T-cell (primary cell): Measurements from ENCODE around the gene COL12A1. TPM values are rescaled to one million over a fixed set of nuclear protein-coding genes. Genes with fewer than 3 reads are reported as not detected.

ENCODE experiments used
- ATAC-seq, 4 experiments: fragments of 200-7000 bp in 3 of 4; fragments of 150-1000 bp in 1 of 4; cut with Tn5 transposase; replicated peaks in 1 of 4; 1 replicate in 3 of 4; 2 replicates in 1 of 4; pipeline ENCODE4 v1.10.0; 2021; ENCODE audit warnings: moderate library complexity in 3 of 4, mild to moderate bottlenecking in 2 of 4, moderate number of reproducible peaks in 1 of 4
- CTCF ChIA-PET, 2 donors: fragments of 300-600 bp; sonication (Branson Sonifier 250); formaldehyde crosslinking; loops; one replicate each; lab custom pipeline; 2022; ENCODE audit warnings: antibody characterized with exemption in 2 of 2; lab: Charles Lee
- POLR2A ChIA-PET, 2 donors: fragments of 300-600 bp; sonication (Branson Sonifier 250); formaldehyde crosslinking; loops; one replicate each; lab custom pipeline; 2022; ENCODE audit warnings: antibody characterized with exemption in 2 of 2; lab: Charles Lee
- DNase-seq, 35 experiments: peaks; one replicate each; pipeline versions ENCODE4 v3.0.0 to v3.0.0-alpha.2; 2013 to 2023
- H3K27ac ChIP-seq: one replicate; pipeline ENCODE4 v1.5.1; 2013; ENCODE audit warnings: low read length
- H3K27me3 ChIP-seq, 2 experiments: replicated peaks in 1 of 2; 1 replicate in 1 of 2; 2 replicates in 1 of 2; pipeline versions ENCODE4 v1.6.1 to v1.7.0; 2013; ENCODE audit warnings: low read length in 1 of 2, mixed read lengths in 1 of 2; ENCODE audit not compliant: control insufficient read depth in 2 of 2, insufficient read depth in 2 of 2; ENCODE audit errors: extremely low read depth in 1 of 2
- H3K36me3 ChIP-seq, 2 donors: 1 replicate in 1 of 2; 2 replicates in 1 of 2; pipeline versions ENCODE4 v1.6.1 to v1.7.0; 2013; ENCODE audit warnings: low read length in 1 of 2; ENCODE audit not compliant: control insufficient read depth in 2 of 2, insufficient read depth in 1 of 2; ENCODE audit errors: extremely low read depth in 1 of 2
- H3K4me1 ChIP-seq, 2 experiments: 1 replicate in 1 of 2; 2 replicates in 1 of 2; pipeline versions ENCODE4 v1.6.1 to v1.7.0; 2013; ENCODE audit warnings: low read length in 2 of 2, mixed read lengths in 1 of 2; ENCODE audit not compliant: insufficient read depth in 2 of 2, control insufficient read depth in 1 of 2; ENCODE audit errors: extremely low read depth in 1 of 2
- H3K4me3 ChIP-seq, 2 donors: 1 replicate in 1 of 2; 2 replicates in 1 of 2; pipeline versions ENCODE4 v1.5.1 to v1.7.0; 2013; ENCODE audit warnings: mild to moderate bottlenecking in 2 of 2, low read length in 1 of 2, moderate library complexity in 1 of 2; ENCODE audit not compliant: control insufficient read depth in 1 of 2; ENCODE audit errors: extremely low read depth in 1 of 2
- H3K9me3 ChIP-seq: 2 replicates; pipeline ENCODE4 v1.7.0; 2013
- H3K27ac Mint-ChIP-seq, 2 donors: one replicate each; pipeline ENCODE4 v1.8.0; 2020 to 2021; ENCODE audit warnings: mild to moderate bottlenecking in 2 of 2, mixed read lengths in 2 of 2
- H3K27me3 Mint-ChIP-seq, 2 donors: one replicate each; pipeline ENCODE4 v1.8.0; 2021 to 2022; ENCODE audit warnings: mixed read lengths in 2 of 2
- H3K36me3 Mint-ChIP-seq: one replicate; pipeline ENCODE4 v1.8.0; 2021; ENCODE audit warnings: mixed read lengths
- H3K4me1 Mint-ChIP-seq, 3 donors: one replicate each; pipeline ENCODE4 v1.8.0; 2020 to 2022; ENCODE audit warnings: mixed read lengths in 3 of 3, mild to moderate bottlenecking in 1 of 3
- H3K4me3 Mint-ChIP-seq, 3 donors: one replicate each; pipeline ENCODE4 v1.8.0; 2020 to 2022; ENCODE audit warnings: mild to moderate bottlenecking in 3 of 3, mixed read lengths in 3 of 3, moderate library complexity in 3 of 3
- H3K9me3 Mint-ChIP-seq, 3 donors: one replicate each; pipeline ENCODE4 v1.8.0; 2020 to 2022; ENCODE audit warnings: mixed read lengths in 3 of 3
- WGBS: methylation state at CpG from one replicate; pipeline ENCODE4 v1.1.5; 2013; ENCODE audit warnings: missing lambda C conversion rate; ENCODE audit not compliant: insufficient coverage; 5-methylcytosine and 5-hydroxymethylcytosine counted together
- total RNA-seq, 35 experiments: library from RNA in 6 of 35; stranded (reverse) in 6 of 35; fragments of 120-200 nt in 1 of 35; gene quantifications; one replicate each; pipeline versions ENCODE4 v1.2.1 to v1.2.4 and lab custom pipeline; 2013 to 2026

Gene COL12A1
- total RNA-seq, 5 donors from 2014 or later (not counting 1 experiment from before 2014, with no cell fraction given) = 0.59 to 0.95 (median 0.76) TPM; not detected in 2

GRCh38 chr6:75157336-75157735 lies 48.5 kb downstream of the COL12A1 start:
- no CpG with 5 or more reads among the region's 2 CpGs for WGBS
- H3K4me3 ChIP-seq = no peak overlapping the region
- POLR2A ChIA-PET = no interaction called here
- peaks cover 0 to 5% of the 10 kb centered on the region in 2 experiments for H3K27me3 ChIP-seq
- no peaks in the 10 kb centered on the region for H3K36me3 ChIP-seq
- H3K27me3 Mint-ChIP-seq = peaks cover 4 to 13% of the 10 kb centered on the region in 2 donors
- no peak for ATAC-seq
- H3K4me3 Mint-ChIP-seq = no peak overlapping the region
- DNase-seq = no peak
- no peak overlapping the region for H3K27ac ChIP-seq
- CTCF ChIA-PET = interaction anchor here in 1 of 2 donors (0.7 kb wide), 1 partner anchor 281 kb away, joined by 4 read pairs; no protein-coding TSS in a partner anchor
- H3K27ac Mint-ChIP-seq = no peak overlapping the region
- H3K4me1 Mint-ChIP-seq = no peaks in the 10 kb centered on the region
- H3K36me3 Mint-ChIP-seq = no peaks in the 10 kb centered on the region
- H3K9me3 ChIP-seq = no peaks in the 10 kb centered on the region
- no peaks in the 10 kb centered on the region for H3K9me3 Mint-ChIP-seq
- H3K4me1 ChIP-seq = no peaks in the 10 kb centered on the region

GRCh38 chr6:75156186-75156878 lies 49.5 kb downstream of the COL12A1 start:
- no peak for ATAC-seq
- Mint-ChIP-seq H3K4me1 (no peaks in the 10 kb centered on the region), H3K36me3 (no peaks in the 10 kb centered on the region), H3K9me3 (no peaks in the 10 kb centered on the region), H3K27ac (no peak overlapping the region), H3K27me3 (peaks cover 4 to 13% of the 10 kb centered on the region in 2 donors), H3K4me3 (no peak overlapping the region)
- DNase-seq = no peak
- Histone ChIP-seq H3K9me3 (no peaks in the 10 kb centered on the region), H3K4me3 (no peak overlapping the region), H3K27me3 (peaks cover 0 to 5% of the 10 kb centered on the region in 2 experiments), H3K27ac (no peak overlapping the region), H3K36me3 (no peaks in the 10 kb centered on the region), H3K4me1 (no peaks in the 10 kb centered on the region)
- WGBS = no CpG with 5 or more reads among the region's 8 CpGs
- CTCF ChIA-PET = no interaction called here
- POLR2A ChIA-PET = no interaction called here

- no CpG with 5 or more reads among the region's 5 CpGs for WGBS
- H3K27me3 Mint-ChIP-seq = peaks cover 3 to 11% of the 10 kb centered on the region in 2 donors
- Histone ChIP-seq H3K9me3 (no peaks in the 10 kb centered on the region), H3K27me3 (peaks cover 0 to 3% of the 10 kb centered on the region in 2 experiments), H3K36me3 (no peaks in the 10 kb centered on the region), H3K4me1 (no peaks in the 10 kb centered on the region), H3K4me3 (no peak overlapping the region), H3K27ac (no peak overlapping the region)
- no peak for ATAC-seq
- H3K4me3 Mint-ChIP-seq = no peak overlapping the region
- H3K27ac Mint-ChIP-seq = no peak overlapping the region
- ChIA-PET POLR2A (no interaction called here), CTCF (no interaction called here)
- H3K4me1 Mint-ChIP-seq = no peaks in the 10 kb centered on the region
- H3K9me3 Mint-ChIP-seq = no peaks in the 10 kb centered on the region
- no peaks in the 10 kb centered on the region for H3K36me3 Mint-ChIP-seq
- no peak for DNase-seq
Observed at GRCh38 chr6:75155631-75156030, 50.2 kb downstream of the COL12A1 start.

- no peak for ATAC-seq
- H3K36me3 ChIP-seq = no peaks in the 10 kb centered on the region
- no peaks in the 10 kb centered on the region for H3K9me3 Mint-ChIP-seq
- peaks cover 3 to 8% of the 10 kb centered on the region in 2 donors for H3K27me3 Mint-ChIP-seq
- no peaks in the 10 kb centered on the region for H3K4me1 Mint-ChIP-seq
- no peaks in the 10 kb centered on the region for H3K36me3 Mint-ChIP-seq
- no peaks in the 10 kb centered on the region for H3K9me3 ChIP-seq
- H3K4me3 Mint-ChIP-seq = no peak overlapping the region
- H3K27me3 ChIP-seq = peaks cover 0 to 3% of the 10 kb centered on the region in 2 experiments
- no peak overlapping the region for H3K27ac Mint-ChIP-seq
- no peak for DNase-seq
- H3K27ac ChIP-seq = no peak overlapping the region
- WGBS = no CpG with 5 or more reads among the region's 1 CpG
- H3K4me1 ChIP-seq = no peaks in the 10 kb centered on the region
- no peak overlapping the region for H3K4me3 ChIP-seq
- CTCF ChIA-PET = no interaction called here
- POLR2A ChIA-PET = no interaction called here
Observed at GRCh38 chr6:75154973-75155372, 50.9 kb downstream of the COL12A1 start.

GRCh38 chr6:75150685-75151412 lies 55.0 kb downstream of the COL12A1 start:
- H3K4me1 Mint-ChIP-seq = no peaks in the 10 kb centered on the region
- WGBS = no CpG with 5 or more reads among the region's 6 CpGs
- no peaks in the 10 kb centered on the region for H3K9me3 ChIP-seq
- H3K36me3 Mint-ChIP-seq = no peaks in the 10 kb centered on the region
- no peaks in the 10 kb centered on the region for H3K9me3 Mint-ChIP-seq
- H3K27me3 ChIP-seq = peaks cover 0 to 3% of the 10 kb centered on the region in 2 experiments
- H3K36me3 ChIP-seq = no peaks in the 10 kb centered on the region
- H3K4me1 ChIP-seq = no peaks in the 10 kb centered on the region
- no peak overlapping the region for H3K4me3 Mint-ChIP-seq
- ChIA-PET POLR2A (no interaction called here), CTCF (no interaction called here)
- ATAC-seq (no peak), DNase-seq (no peak)
- H3K27ac ChIP-seq = no peak overlapping the region
- H3K4me3 ChIP-seq = no peak overlapping the region
- no peak overlapping the region for H3K27ac Mint-ChIP-seq
- peaks cover 10 to 12% of the 10 kb centered on the region in 2 donors for H3K27me3 Mint-ChIP-seq

- Mint-ChIP-seq H3K27ac (no peak overlapping the region), H3K27me3 (peaks cover 10 to 12% of the 10 kb centered on the region in 2 donors), H3K36me3 (no peaks in the 10 kb centered on the region), H3K4me1 (no peaks in the 10 kb centered on the region), H3K9me3 (no peaks in the 10 kb centered on the region), H3K4me3 (no peak overlapping the region)
- no peak overlapping the region for H3K27ac ChIP-seq
- no peaks in the 10 kb centered on the region for H3K9me3 ChIP-seq
- H3K36me3 ChIP-seq = no peaks in the 10 kb centered on the region
- no peaks in the 10 kb centered on the region for H3K4me1 ChIP-seq
- no peak for ATAC-seq
- H3K27me3 ChIP-seq = no peaks in the 10 kb centered on the region
- ChIA-PET POLR2A (no interaction called here), CTCF (no interaction called here)
- DNase-seq = no peak
- no peak overlapping the region for H3K4me3 ChIP-seq
Observed at GRCh38 chr6:75149696-75150095, 56.2 kb downstream of the COL12A1 start.
